Testis (tissue), 3 donors: ENCODE measurements around the gene RNF157. TPM values are rescaled to one million over a fixed set of nuclear protein-coding genes. Genes with fewer than 3 reads are reported as not detected.

ENCODE experiments used
- DNase-seq: peaks from one replicate; pipeline ENCODE4 v3.0.0-alpha.2; 2019
- H3K27ac ChIP-seq, 2 donors: fragments of 200-600 bp; sonication (generic); one replicate each; pipeline ENCODE4 v1.5.1; 2019
- H3K27me3 ChIP-seq: fragments of 200-600 bp; sonication (generic); one replicate; pipeline ENCODE4 v1.5.1; 2019
- H3K36me3 ChIP-seq: fragments of 200-600 bp; sonication (generic); one replicate; pipeline ENCODE4 v1.5.1; 2017; ENCODE audit warnings: low read depth; ENCODE audit errors: missing control alignments
- H3K4me1 ChIP-seq: fragments of 200-600 bp; sonication (generic); one replicate; pipeline ENCODE4 v1.5.1; 2019
- H3K4me3 ChIP-seq, 2 donors: fragments of 200-600 bp; sonication (generic); one replicate each; pipeline ENCODE4 v1.5.1; 2017 to 2019
- H3K9me3 ChIP-seq: fragments of 200-600 bp; sonication (generic); one replicate; pipeline ENCODE4 v1.5.1; 2017
- POLR2A ChIP-seq: fragments of 450-650 bp; IDR thresholded peaks from one replicate; pipeline ENCODE4 v1.6.1; 2017; ENCODE audit warnings: antibody characterized with exemption, mild to moderate bottlenecking, moderate library complexity
- WGBS, 2 donors: methylation state at CpG; one replicate each; pipeline ENCODE4 v1.1.5; 2018; 5-methylcytosine and 5-hydroxymethylcytosine counted together
- intact Hi-C: fragments of 100-400 bp; cut with DNase I; formaldehyde crosslinking; loops from one replicate; pipeline ENCODE4 v1.15.1; 2023; ENCODE audit warnings: low total_unique reads
- polyA plus RNA-seq: library from polyadenylated mRNA; stranded (reverse); fragments of 350-450 nt; fragmentation: Illumina TruSeq; extraction: RNeasy Lipid Tissue Mini Kit (QIAGEN cat#74804); gene quantifications from one replicate; pipeline ENCODE4 v1.2.3, GENCODE V29; 2014; ENCODE audit warnings: low read depth, low replicate concordance; ENCODE audit not compliant: insufficient read depth
- total RNA-seq, 2 donors: library from RNA; depleted of rRNA; stranded (reverse); fragments of >200 nt; gene quantifications; one replicate each; pipeline ENCODE4 v1.2.3, GENCODE V29; 2016
- TF ChIP-seq, protein P1 (sequence below), 3 experiments: fragments of 450-650 bp in 2 of 3; fragments of 200-600 bp in 1 of 3; sonication (generic) in 1 of 3; IDR thresholded peaks; one replicate each; pipeline ENCODE4 v1.5.1; 2016 to 2019; ENCODE audit warnings: antibody characterized with exemption in 3 of 3, mild to moderate bottlenecking in 2 of 3, moderate library complexity in 1 of 3

RNF157 gene
- total and polyA plus RNA-seq, 3 donors from 2014 or later: 98.8 to 108 (median 101) TPM

DNA sequence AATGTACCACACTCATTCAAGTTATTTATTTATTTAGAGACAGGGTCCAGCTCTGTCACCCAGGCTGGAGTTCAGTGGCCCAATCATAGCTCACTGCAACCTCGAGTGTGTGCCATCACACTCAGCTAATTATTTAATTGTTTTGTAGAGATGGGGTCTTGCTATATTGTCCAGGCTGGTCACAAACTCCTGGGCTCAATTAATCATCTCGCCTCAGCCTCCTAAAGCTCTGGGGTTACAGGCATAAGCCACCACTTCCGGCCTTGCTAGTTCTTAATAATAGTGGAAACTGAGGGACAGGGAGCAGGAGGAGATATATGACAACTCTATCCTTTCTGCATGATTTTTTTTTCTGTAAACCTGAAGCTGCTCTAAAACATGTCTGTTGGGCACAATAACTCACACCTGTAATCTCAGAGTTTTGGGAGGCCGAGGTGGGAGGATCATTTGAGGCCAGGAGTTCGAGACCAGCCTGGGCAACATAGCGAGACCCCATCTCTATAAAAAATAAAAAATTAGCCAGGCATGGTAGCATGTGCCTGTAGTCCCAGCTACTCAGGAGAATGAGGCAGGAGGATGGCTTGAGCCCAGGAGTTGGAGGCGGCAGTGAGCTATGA, 125.0 kb downstream of the RNF157 start:
- TF ChIP-seq, protein P1, sequence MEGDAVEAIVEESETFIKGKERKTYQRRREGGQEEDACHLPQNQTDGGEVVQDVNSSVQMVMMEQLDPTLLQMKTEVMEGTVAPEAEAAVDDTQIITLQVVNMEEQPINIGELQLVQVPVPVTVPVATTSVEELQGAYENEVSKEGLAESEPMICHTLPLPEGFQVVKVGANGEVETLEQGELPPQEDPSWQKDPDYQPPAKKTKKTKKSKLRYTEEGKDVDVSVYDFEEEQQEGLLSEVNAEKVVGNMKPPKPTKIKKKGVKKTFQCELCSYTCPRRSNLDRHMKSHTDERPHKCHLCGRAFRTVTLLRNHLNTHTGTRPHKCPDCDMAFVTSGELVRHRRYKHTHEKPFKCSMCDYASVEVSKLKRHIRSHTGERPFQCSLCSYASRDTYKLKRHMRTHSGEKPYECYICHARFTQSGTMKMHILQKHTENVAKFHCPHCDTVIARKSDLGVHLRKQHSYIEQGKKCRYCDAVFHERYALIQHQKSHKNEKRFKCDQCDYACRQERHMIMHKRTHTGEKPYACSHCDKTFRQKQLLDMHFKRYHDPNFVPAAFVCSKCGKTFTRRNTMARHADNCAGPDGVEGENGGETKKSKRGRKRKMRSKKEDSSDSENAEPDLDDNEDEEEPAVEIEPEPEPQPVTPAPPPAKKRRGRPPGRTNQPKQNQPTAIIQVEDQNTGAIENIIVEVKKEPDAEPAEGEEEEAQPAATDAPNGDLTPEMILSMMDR (IDR thresholded peaks at IDR 0.05): no peak
- no peak for TF ChIP-seq POLR2A
- Histone ChIP-seq H3K27me3 (no peaks in the 10 kb centered on the region), H3K36me3 (no peaks in the 10 kb centered on the region), H3K9me3 (no peaks in the 10 kb centered on the region), H3K4me3 (no peak overlapping the region), H3K4me1 (no peaks in the 10 kb centered on the region), H3K27ac (no peak overlapping the region)
- no peak for DNase-seq
- 89 to 91% methylated on average over 7 of the region's 7 CpGs for WGBS, 2 donors
- intact Hi-C loops: no loop called here

GRCh38 chr17:76111956-76112355, 128.3 kb downstream of the RNF157 start:
- no peaks in the 10 kb centered on the region for H3K4me1 ChIP-seq
- TF ChIP-seq, protein P1 (IDR thresholded peaks at IDR 0.05): no peak
- no peak for TF ChIP-seq POLR2A
- WGBS, 2 donors: 89 to 92% methylated on average over 2 of the region's 2 CpGs
- no peaks in the 10 kb centered on the region for H3K36me3 ChIP-seq
- H3K27ac ChIP-seq: no peak overlapping the region
- no peak for DNase-seq
- H3K9me3 ChIP-seq: no peaks in the 10 kb centered on the region
- H3K4me3 ChIP-seq: no peak overlapping the region
- intact Hi-C loops: no loop called here
- H3K27me3 ChIP-seq: no peaks in the 10 kb centered on the region

GRCh38 chr17:76107509-76107908, 132.8 kb downstream of the RNF157 start:
- Histone ChIP-seq H3K27ac (no peak overlapping the region), H3K9me3 (no peaks in the 10 kb centered on the region), H3K36me3 (no peaks in the 10 kb centered on the region), H3K27me3 (no peaks in the 10 kb centered on the region), H3K4me1 (peaks cover 4% of the 10 kb centered on the region), H3K4me3 (no peak overlapping the region)
- no peak for TF ChIP-seq POLR2A
- TF ChIP-seq, protein P1 (IDR thresholded peaks at IDR 0.05): peak in 2 of 3 experiments; percentile 11 to 17
- no peak for DNase-seq
- 85 to 90% methylated on average over 6 of the region's 6 CpGs for WGBS, 2 donors
- intact Hi-C loops: no loop called here

DNA sequence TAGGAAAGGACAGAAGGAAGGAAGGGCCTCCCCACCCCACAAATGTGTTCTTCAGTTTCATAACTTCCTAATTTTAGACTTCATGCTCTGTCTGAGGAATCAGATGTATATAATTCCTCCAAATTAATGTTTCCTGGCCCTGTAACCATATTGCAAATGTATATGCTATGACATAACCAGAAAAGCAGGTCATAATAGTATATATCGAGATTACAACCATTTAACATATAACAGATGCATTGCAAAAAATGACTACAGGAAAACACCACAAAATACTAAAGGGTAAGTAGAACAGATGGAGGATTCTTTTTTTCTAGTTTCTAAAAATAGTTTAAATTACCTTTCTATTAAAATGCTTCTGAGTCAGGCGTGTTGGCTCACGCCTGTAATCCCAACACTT, 133.6 kb downstream of the RNF157 start:
- Histone ChIP-seq H3K9me3 (no peaks in the 10 kb centered on the region), H3K36me3 (no peaks in the 10 kb centered on the region), H3K27ac (no peak overlapping the region), H3K4me3 (no peak overlapping the region), H3K4me1 (peaks cover 6% of the 10 kb centered on the region), H3K27me3 (no peaks in the 10 kb centered on the region)
- TF ChIP-seq, protein P1 (IDR thresholded peaks at IDR 0.05): no peak
- no peak for TF ChIP-seq POLR2A
- no peak for DNase-seq
- intact Hi-C loops: no loop called here
- WGBS, 2 donors: 83 to 90% methylated on average over 3 of the region's 3 CpGs

DNA sequence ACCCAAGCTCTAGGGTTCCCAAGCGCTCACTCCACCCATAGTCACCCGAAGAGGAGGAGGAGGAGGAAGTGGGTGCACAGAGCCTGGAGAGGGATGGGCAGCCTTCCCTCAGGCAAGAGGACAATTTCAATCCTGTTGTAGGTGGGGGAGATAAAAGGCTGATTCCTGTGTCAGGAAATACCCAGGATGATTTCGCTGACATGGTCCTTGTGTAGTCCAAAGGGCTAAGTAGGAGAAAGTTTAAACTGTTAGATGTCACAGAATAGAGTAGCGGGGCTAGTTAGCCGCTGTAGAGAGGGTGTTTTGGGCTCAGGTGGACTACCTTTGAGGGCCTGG, 135.4 kb downstream of the RNF157 start:
- peaks cover 6% of the 10 kb centered on the region for H3K4me1 ChIP-seq
- H3K36me3 ChIP-seq: no peaks in the 10 kb centered on the region
- intact Hi-C loops: no loop called here
- peak overlapping the region in 1 of 2 donors; percentile 89 for H3K4me3 ChIP-seq
- no peak overlapping the region for H3K27ac ChIP-seq
- no peak for TF ChIP-seq POLR2A
- TF ChIP-seq, protein P1 (IDR thresholded peaks at IDR 0.05): no peak
- H3K9me3 ChIP-seq: no peaks in the 10 kb centered on the region
- 54 to 55% methylated on average over 5 of the region's 5 CpGs for WGBS, 2 donors
- no peaks in the 10 kb centered on the region for H3K27me3 ChIP-seq
- DNase-seq: no peak
